Liver (tissue), 9 donors: ENCODE data around the gene NTN3. TPM values are rescaled to one million over a fixed set of nuclear protein-coding genes. Genes with fewer than 3 reads are reported as not detected.

Source experiments
- DNase-seq: peaks from one replicate; pipeline ENCODE4 v3.0.0-alpha.2; 2017; ENCODE audit warnings: low spot score
- H3K27ac ChIP-seq, 2 donors: one replicate each; pipeline ENCODE4 v1.7.0; 2013; ENCODE audit warnings: inconsistent platforms in 2 of 2, low read length in 2 of 2, control low read depth in 1 of 2, low read depth in 1 of 2, mild to moderate bottlenecking in 1 of 2
- H3K27me3 ChIP-seq, 4 donors: one replicate each; pipeline versions ENCODE4 v1.6.1 to v1.7.0; 2013; ENCODE audit warnings: low read length in 3 of 4, inconsistent platforms in 1 of 4, mild to moderate bottlenecking in 1 of 4, moderate library complexity in 1 of 4; ENCODE audit not compliant: control insufficient read depth in 4 of 4, insufficient read depth in 4 of 4
- H3K36me3 ChIP-seq, 4 donors: one replicate each; pipeline versions ENCODE4 v1.6.1 to v1.7.0; 2013; ENCODE audit warnings: low read length in 3 of 4, mild to moderate bottlenecking in 3 of 4, low read depth in 1 of 4, moderate library complexity in 1 of 4; ENCODE audit not compliant: control insufficient read depth in 4 of 4, insufficient read depth in 3 of 4
- H3K4me1 ChIP-seq, 4 donors: one replicate each; pipeline versions ENCODE4 v1.6.1 to v1.7.0; 2013; ENCODE audit warnings: low read length in 3 of 4, mild to moderate bottlenecking in 3 of 4, moderate library complexity in 1 of 4; ENCODE audit not compliant: control insufficient read depth in 4 of 4, insufficient read depth in 4 of 4
- H3K4me3 ChIP-seq, 3 donors: one replicate each; pipeline versions ENCODE4 v1.6.1 to v1.7.0; 2013; ENCODE audit warnings: low read length in 3 of 3, control low read depth in 1 of 3, low read depth in 1 of 3, mild to moderate bottlenecking in 1 of 3
- H3K9ac ChIP-seq, 2 donors: one replicate each; pipeline ENCODE4 v1.7.0; 2013; ENCODE audit warnings: low read length in 2 of 2, mild to moderate bottlenecking in 2 of 2, moderate library complexity in 2 of 2, control low read depth in 1 of 2, low read depth in 1 of 2
- H3K9me3 ChIP-seq, 4 donors: one replicate each; pipeline versions ENCODE4 v1.6.1 to v1.7.0; 2013; ENCODE audit warnings: low read length in 3 of 4; ENCODE audit not compliant: control insufficient read depth in 4 of 4
- ATF3 ChIP-seq: IDR thresholded peaks from 2 replicates; pipeline ENCODE4 v1.6.1; 2016; ENCODE audit warnings: antibody characterized with exemption
- EGR1 ChIP-seq, 2 donors: IDR thresholded peaks; 2 replicates each; pipeline ENCODE4 v1.6.1; 2016 to 2018; ENCODE audit warnings: antibody characterized with exemption in 2 of 2, low read depth in 2 of 2
- FOXA1 ChIP-seq: IDR thresholded peaks from 2 replicates; pipeline ENCODE4 v1.6.1; 2016; ENCODE audit warnings: antibody characterized with exemption
- FOXA2 ChIP-seq: IDR thresholded peaks from 2 replicates; pipeline ENCODE4 v1.6.1; 2016; ENCODE audit warnings: antibody characterized with exemption
- GABPA ChIP-seq, 2 donors: IDR thresholded peaks in 1 of 2; conservative IDR thresholded peaks in 1 of 2; 2 replicates each; pipeline ENCODE4 v1.6.1; 2016; ENCODE audit warnings: antibody characterized with exemption in 2 of 2, mild to moderate bottlenecking in 1 of 2, moderate library complexity in 1 of 2
- HNF4A ChIP-seq, 2 donors: conservative IDR thresholded peaks; 2 replicates each; pipeline ENCODE4 v1.6.1; 2016; ENCODE audit warnings: antibody characterized with exemption in 2 of 2, mild to moderate bottlenecking in 2 of 2
- HNF4G ChIP-seq: IDR thresholded peaks from 2 replicates; pipeline ENCODE4 v1.6.1; 2016; ENCODE audit warnings: antibody characterized with exemption
- JUND ChIP-seq, 2 donors: IDR thresholded peaks; 2 replicates each; pipeline ENCODE4 v1.6.1; 2016; ENCODE audit warnings: antibody characterized with exemption in 2 of 2
- MAX ChIP-seq: IDR thresholded peaks from 2 replicates; pipeline ENCODE4 v1.6.1; 2016; ENCODE audit warnings: antibody characterized with exemption
- NR2F2 ChIP-seq: IDR thresholded peaks from 2 replicates; pipeline ENCODE4 v1.6.1; 2016; ENCODE audit warnings: antibody characterized with exemption
- REST ChIP-seq: IDR thresholded peaks from 2 replicates; pipeline ENCODE4 v1.6.1; 2016; ENCODE audit warnings: antibody characterized with exemption, mild to moderate bottlenecking
- SP1 ChIP-seq: IDR thresholded peaks from 2 replicates; pipeline ENCODE4 v1.6.1; 2018; ENCODE audit warnings: antibody characterized with exemption, mild to moderate bottlenecking
- TAF1 ChIP-seq: conservative IDR thresholded peaks from 2 replicates; pipeline ENCODE4 v1.6.1; 2016; ENCODE audit warnings: antibody characterized with exemption, mild to moderate bottlenecking
- YY1 ChIP-seq: IDR thresholded peaks from 2 replicates; pipeline ENCODE4 v1.6.1; 2016; ENCODE audit warnings: antibody characterized with exemption, mild to moderate bottlenecking
- ZBTB33 ChIP-seq: IDR thresholded peaks from 2 replicates; pipeline ENCODE4 v1.6.1; 2016; ENCODE audit warnings: antibody characterized with exemption
- WGBS: extraction: QIAGEN DNeasy Blood & Tissue Kit; methylation state at CpG from one replicate; pipeline ENCODE4 v1.1.7; 2013; 5-methylcytosine and 5-hydroxymethylcytosine counted together
- polyA plus RNA-seq, 2 donors: library from polyadenylated mRNA; stranded (reverse) in 1 of 2; unstranded in 1 of 2; fragments of 200-250 nt in 1 of 2; fragments of >200 nt in 1 of 2; fragmentation: Nextera tagmentation in 1 of 2; extraction: Ambion mirVana in 1 of 2; gene quantifications; one replicate each; pipeline versions ENCODE4 v1.2.1 to v1.2.3, GENCODE V29; 2013 to 2015
- total RNA-seq, 2 donors: library from RNA; depleted of rRNA; stranded (reverse); fragments of >200 nt; gene quantifications; one replicate each; pipeline ENCODE4 v1.2.3, GENCODE V29; 2014
- TF ChIP-seq, protein P1 (sequence below): fragments of 150-350 bp; IDR thresholded peaks from 2 replicates; pipeline ENCODE4 v1.5.1; 2017; ENCODE audit warnings: improper control_type of control experiment, low read depth, low read length; ENCODE audit not compliant: missing input control
- donor health status: healthy.
- donor health status: healthy.
- donor health status: healthy.
- donor health status: healthy.
- donor health status: healthy.

NTN3 gene
- total and polyA plus RNA-seq, 4 donors: 0.19 to 2.3 (median 0.28) TPM; not detected in 1

DNA sequence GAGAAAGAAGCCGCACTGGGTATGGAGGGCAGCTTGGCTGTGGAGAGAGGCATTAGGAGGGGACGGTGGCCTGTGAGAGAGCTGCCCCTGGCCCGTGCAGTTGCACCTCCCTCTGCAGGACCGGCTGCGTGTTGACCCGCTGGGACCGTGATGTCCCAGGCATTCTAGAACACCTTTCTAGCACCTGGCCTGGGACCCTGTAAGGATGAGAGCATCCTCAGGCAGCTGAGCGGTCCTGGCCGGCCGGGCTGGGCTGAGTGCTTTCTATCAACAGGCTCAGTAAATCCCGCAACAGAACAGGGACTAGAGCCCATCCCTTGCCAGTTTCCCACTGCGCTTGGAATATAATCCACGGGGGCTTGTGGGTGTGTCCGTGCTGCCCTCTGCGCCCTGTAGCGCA lies 18.5 kb downstream of the NTN3 start (continued):
- TF ChIP-seq, protein P1, sequence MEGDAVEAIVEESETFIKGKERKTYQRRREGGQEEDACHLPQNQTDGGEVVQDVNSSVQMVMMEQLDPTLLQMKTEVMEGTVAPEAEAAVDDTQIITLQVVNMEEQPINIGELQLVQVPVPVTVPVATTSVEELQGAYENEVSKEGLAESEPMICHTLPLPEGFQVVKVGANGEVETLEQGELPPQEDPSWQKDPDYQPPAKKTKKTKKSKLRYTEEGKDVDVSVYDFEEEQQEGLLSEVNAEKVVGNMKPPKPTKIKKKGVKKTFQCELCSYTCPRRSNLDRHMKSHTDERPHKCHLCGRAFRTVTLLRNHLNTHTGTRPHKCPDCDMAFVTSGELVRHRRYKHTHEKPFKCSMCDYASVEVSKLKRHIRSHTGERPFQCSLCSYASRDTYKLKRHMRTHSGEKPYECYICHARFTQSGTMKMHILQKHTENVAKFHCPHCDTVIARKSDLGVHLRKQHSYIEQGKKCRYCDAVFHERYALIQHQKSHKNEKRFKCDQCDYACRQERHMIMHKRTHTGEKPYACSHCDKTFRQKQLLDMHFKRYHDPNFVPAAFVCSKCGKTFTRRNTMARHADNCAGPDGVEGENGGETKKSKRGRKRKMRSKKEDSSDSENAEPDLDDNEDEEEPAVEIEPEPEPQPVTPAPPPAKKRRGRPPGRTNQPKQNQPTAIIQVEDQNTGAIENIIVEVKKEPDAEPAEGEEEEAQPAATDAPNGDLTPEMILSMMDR: no peak
- TF ChIP-seq JUND (IDR thresholded peaks at IDR 0.05) (no peak), ZBTB33 (no peak)

DNA sequence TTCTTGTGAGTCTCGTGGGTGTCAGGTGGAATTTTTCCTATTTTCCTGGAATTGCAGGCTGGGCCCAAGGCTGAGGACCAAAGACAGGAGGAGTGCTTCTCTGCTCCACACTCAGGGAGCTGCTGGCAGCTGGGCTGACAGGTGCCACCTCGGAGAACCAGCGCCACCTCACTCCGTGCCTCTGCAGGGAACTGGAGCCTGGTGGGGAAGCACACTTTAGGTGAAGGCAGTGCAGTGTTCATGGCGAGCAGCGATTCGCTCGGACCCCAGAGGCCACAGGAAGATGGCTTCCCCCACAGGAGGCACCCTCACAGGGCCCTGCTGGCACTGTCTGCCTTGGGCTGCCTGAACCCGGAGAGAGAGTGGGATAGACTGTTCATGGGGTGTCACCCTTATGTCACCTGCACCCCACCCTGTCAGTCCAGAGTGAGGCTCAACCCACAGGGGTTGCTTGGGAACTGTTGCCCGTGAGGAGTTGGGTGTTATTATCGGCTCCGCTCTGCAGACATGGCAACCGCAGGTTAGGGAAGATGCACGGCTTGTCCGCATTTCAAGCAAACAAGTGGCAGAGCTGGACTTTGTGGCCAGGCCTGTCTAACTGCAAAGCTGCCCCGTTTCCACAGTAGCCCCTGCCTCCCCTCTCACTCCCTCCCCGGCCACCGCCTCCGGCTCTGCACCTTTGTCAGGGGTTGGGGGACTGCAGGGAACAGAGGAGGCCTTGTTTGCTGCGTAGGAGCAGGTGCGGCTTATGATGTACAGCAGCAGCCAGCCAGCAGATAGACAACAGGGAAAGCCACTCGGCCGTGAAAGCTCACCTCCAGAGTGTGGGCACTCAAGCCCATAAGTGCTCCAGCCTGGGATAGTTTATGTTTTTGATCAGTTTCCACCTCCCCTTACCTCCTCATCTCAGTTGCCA lies 19.4 kb downstream of the NTN3 start:
- Histone ChIP-seq H3K36me3 (peaks cover 0 to 4% (median under 1%) of the 10 kb centered on the region in 4 donors), H3K4me3 (no peak overlapping the region), H3K27me3 (no peaks in the 10 kb centered on the region), H3K27ac (no peak overlapping the region), H3K9ac (no peak overlapping the region), H3K9me3 (no peaks in the 10 kb centered on the region), H3K4me1 (peaks cover 5 to 14% (median 9%) of the 10 kb centered on the region in 4 donors)
- TF ChIP-seq GABPA (IDR thresholded peaks at IDR 0.05 in 1 of 2, conservative IDR thresholded peaks at IDR 0.05 in 1 of 2) (no peak), YY1 (no peak), MAX (no peak), JUND (IDR thresholded peaks at IDR 0.05) (no peak), ZBTB33 (no peak), NR2F2 (no peak), HNF4G (no peak), EGR1 (IDR thresholded peaks at IDR 0.05; ENCODE audit: low read depth in 2 of 2) (no peak), REST (no peak), FOXA2 (no peak), FOXA1 (no peak), ATF3 (no peak), TAF1 (no peak), HNF4A (conservative IDR thresholded peaks at IDR 0.05) (no peak), SP1 (no peak)
- TF ChIP-seq, protein P1: no peak
- no peak for DNase-seq
- 94% methylated on average over 23 of the region's 23 CpGs for WGBS
